Measurements from ENCODE around the gene ZNF581.

Gene ZNF581

DNA sequence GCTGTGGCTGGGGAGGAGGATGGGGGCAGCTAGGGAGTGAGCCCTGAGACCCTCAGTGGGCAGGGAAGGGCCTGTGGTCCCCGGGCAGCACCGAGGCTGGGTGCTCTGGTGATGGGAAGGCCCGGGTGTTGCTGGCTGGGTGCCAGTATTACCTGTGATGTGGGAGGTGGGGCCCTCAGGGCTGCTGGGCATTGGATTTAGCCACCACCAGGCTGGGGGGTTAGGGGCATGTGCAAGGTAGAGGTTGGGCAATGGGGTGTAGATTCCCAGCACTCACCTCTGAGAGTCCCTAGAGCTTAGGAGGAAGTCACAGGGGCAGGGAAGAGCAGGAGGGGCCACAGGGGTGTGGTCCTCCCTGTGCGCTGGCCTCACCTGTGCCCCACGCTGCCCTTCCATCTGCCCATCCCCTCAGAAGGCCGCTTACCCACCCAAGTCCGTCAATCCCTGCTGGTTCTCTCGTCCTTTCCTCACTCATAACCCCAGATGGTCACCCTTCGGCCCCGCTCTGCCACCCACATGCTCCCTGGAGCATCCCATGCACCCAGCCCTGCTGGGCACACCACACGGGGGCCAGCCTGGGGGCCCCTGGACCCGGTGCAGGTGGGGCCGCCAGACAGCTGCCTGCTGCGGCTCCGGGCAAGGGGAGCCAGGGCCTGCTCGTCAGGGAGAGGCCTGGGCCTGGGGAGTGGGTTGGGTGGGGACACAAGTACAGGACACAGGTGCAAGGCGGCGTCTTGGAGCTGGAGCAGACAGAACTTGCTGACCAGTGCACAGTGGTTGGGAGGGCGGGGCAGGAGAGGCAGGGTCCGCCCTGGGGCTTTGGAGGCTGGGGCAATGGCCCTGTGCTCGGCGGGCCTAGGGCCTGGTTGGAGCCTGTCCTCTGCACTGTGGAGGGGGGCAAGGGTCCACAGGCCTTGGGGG lies 44.1 kb downstream of the ZNF581 start:
- TF ChIP-seq, protein P1, sequence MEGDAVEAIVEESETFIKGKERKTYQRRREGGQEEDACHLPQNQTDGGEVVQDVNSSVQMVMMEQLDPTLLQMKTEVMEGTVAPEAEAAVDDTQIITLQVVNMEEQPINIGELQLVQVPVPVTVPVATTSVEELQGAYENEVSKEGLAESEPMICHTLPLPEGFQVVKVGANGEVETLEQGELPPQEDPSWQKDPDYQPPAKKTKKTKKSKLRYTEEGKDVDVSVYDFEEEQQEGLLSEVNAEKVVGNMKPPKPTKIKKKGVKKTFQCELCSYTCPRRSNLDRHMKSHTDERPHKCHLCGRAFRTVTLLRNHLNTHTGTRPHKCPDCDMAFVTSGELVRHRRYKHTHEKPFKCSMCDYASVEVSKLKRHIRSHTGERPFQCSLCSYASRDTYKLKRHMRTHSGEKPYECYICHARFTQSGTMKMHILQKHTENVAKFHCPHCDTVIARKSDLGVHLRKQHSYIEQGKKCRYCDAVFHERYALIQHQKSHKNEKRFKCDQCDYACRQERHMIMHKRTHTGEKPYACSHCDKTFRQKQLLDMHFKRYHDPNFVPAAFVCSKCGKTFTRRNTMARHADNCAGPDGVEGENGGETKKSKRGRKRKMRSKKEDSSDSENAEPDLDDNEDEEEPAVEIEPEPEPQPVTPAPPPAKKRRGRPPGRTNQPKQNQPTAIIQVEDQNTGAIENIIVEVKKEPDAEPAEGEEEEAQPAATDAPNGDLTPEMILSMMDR (IDR thresholded peaks at IDR 0.05; ENCODE audit: insufficient read depth, low read depth, low read length, missing control alignments): no peak
- no peak overlapping the region for H3K4me3 ChIP-seq (ENCODE audit: low read length)
- no peak for DNase-seq (ENCODE audit: low read depth)

DNA sequence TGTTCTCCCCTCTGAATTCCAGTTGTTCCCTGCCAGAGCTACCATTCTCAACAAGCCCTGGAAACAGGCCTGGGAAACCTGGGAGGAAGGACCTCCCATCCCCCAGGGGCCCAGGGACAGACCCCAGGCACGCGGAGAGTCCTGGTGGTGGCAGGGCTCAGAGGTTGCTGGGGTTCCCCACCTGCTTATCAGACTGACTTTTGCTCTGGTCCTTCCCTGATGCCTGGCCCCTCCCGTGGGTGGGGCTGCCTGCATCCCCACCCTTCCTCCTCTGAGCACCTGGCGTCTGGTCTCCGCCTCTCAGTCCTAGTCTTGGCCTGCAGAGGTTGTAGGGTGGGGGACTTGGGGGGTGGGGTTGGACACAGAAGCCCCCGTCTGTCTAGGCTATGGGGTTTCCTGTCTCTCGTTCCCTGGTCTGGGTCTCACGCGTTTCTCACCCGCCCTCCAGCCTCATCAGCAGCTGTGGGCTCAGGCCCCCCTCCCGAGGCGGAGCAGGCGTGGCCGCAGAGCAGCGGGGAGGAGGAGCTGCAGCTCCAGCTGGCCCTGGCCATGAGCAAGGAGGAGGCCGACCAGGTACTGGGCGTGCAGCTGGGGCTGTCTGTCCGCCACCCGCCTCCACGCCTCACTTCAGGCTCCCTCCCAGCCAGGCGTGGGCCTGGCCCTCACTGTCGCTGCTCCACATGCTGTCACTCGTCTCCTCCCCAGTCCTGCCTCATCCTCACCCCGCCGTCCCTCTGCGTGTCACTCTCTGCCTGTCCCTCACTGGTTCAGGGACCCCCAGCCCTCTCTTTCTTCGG lies 45.2 kb downstream of the ZNF581 start:
- no peak overlapping the region for H3K4me3 ChIP-seq (ENCODE audit: low read length)
- no peak for DNase-seq (ENCODE audit: low read depth)
- TF ChIP-seq, protein P1 (IDR thresholded peaks at IDR 0.05; ENCODE audit: insufficient read depth, low read depth, low read length, missing control alignments): no peak

DNA sequence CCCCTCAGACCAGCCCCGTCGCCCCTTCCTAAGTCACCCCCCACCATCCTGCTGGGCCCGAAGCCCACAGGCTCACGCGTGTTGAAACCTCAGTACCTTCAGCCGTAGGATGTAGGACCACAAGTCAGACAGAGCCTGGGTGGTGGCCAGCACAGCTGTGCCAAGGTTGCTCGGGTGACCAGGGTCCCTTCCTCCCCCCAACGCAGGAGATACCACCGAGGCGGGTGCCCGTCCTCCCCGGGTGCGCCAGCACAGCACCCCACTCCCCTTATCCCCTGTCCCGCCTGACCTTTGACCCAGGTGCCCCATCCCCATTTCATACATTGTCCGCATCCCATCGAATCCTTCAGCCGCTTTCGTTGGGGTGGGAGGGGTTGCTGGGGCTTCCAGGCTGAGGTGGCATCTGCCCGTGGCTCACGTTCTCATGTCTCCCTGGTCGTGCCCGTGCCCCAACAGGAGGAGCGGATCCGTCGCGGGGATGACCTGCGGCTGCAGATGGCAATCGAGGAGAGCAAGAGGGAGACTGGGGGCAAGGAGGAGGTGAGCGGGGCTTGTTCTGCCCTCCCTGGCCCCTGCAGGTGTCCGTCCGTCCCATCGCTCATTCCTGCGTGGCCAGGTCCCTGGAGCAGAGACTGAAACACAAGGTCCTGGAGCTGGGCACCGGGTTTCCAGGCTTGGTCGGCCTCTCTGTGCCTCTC lies 46.1 kb downstream of the ZNF581 start:
- no peak overlapping the region for H3K4me3 ChIP-seq (ENCODE audit: low read length)
- no peak for DNase-seq (ENCODE audit: low read depth)
- TF ChIP-seq, protein P1 (IDR thresholded peaks at IDR 0.05; ENCODE audit: insufficient read depth, low read depth, low read length, missing control alignments): no peak

DNA sequence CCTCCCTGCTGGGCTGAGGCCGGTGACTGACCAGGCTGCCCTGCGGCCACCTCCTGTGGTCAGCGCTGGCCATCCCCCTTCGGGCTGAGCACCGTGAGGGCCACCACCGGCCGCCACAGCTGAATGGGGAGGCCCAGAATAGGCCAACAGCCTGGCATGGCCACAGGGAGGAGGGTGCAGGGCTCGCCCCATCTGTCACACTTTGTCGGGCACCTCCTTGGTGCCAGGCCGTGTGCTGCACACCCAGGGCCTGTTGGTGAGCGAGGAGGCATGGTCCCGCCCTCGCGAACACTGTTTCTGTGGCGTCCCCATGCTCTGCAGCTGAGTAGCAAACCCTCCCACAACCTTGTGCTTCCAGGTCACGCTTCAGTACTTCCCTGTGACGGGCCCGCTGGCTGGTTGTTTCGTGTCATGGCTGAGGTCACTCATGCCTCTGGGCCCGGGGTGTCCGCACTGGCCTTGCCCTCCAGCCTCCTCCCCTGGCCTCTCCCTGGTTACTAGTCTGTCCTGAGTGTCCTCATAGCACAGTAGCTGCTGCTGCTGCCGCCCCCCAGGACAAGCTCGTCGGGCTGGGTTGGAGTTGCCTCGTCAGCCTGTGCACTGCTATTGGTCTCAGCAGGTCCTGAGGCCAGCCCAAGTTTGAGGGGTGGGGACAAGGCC lies 46.8 kb downstream of the ZNF581 start:
- no peak overlapping the region for H3K4me3 ChIP-seq (ENCODE audit: low read length)
- DNase-seq (ENCODE audit: low read depth): no peak
- TF ChIP-seq, protein P1 (IDR thresholded peaks at IDR 0.05; ENCODE audit: insufficient read depth, low read depth, low read length, missing control alignments): no peak

DNA sequence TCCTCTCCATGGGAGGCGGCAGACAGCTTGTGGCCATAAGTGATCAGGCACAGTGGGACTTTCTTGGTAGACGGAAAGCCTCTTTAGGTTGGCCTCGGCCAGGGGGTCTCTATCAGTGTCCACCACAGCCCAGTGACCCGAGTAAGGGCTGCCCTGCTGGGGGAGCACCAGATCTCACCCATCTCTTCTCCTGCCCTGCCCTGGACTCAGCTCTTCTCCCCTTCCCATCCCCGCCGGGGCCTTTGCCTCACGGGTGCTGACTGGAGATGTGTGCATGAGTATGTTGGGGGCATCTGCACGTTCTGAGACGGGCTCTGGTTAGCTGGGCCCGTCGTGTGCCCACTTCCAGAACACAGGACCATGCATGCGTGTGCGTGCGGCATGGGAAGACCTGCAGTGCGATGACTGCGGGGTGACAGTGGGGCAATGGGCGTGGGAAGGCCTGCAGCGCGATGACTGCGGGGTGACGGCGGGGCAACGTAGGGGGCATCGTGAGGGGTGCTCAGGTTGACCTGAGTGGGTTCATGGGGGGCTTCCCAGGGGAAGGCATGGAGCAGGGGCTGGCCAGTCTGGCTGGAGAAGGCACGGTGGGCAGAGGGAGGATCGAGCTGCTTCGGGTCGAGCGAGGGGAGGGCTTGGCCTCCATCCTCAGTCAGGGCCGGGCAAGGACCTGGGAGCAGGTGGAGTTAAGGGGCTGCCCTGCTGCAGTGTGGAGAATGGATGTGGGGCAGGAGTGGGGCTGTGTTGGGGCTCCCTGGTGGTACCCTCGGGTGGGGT lies 47.5 kb downstream of the ZNF581 start:
- TF ChIP-seq, protein P1 (IDR thresholded peaks at IDR 0.05; ENCODE audit: insufficient read depth, low read depth, low read length, missing control alignments): no peak
- no peak for DNase-seq (ENCODE audit: low read depth)
- H3K4me3 ChIP-seq (ENCODE audit: low read length): no peak overlapping the region
